H1 (cell line): ENCODE results near the gene LYRM4. TPM values are rescaled to one million over a fixed set of nuclear protein-coding genes. Genes with fewer than 3 reads are reported as not detected.

Source experiments
- CTCF ChIA-PET: fragments of 300-600 bp; sonication (Branson Sonifier 250); formaldehyde crosslinking; loops from one replicate; lab custom pipeline; 2021; ENCODE audit not compliant: partially characterized antibody; lab: Charles Lee
- POLR2A ChIA-PET: fragments of 300-600 bp; sonication (Branson Sonifier 250); formaldehyde crosslinking; loops from one replicate; lab custom pipeline; 2021; ENCODE audit warnings: inconsistent platforms; ENCODE audit not compliant: partially characterized antibody; lab: Charles Lee
- DNase-seq, 2 experiments: peaks; one replicate each; pipeline versions ENCODE4 v3.0.0 to v3.0.0-alpha.2; 2010 to 2022; ENCODE audit warnings: low spot score in 2 of 2, low read depth in 1 of 2, mixed read lengths in 1 of 2
- FAIRE-seq: peaks from 2 replicates; lab custom pipeline; 2011; peaks lifted over from hg19 to GRCh38; lab: Jason Lieb, UNC
- H2AFZ ChIP-seq: 2 replicates; pipeline ENCODE4 v1.8.1; 2012; ENCODE audit warnings: low read length, inconsistent platforms
- H2AK5ac ChIP-seq: 2 replicates; pipeline ENCODE4 v1.6.1; 2013; ENCODE audit warnings: low read depth, low read length
- H2BK120ac ChIP-seq: replicated peaks from 2 replicates; pipeline ENCODE3; 2013; ENCODE audit warnings: low read depth, low read length, inconsistent platforms
- H2BK12ac ChIP-seq: 2 replicates; pipeline ENCODE4 v1.6.1; 2013; ENCODE audit warnings: low read depth, low read length
- H2BK15ac ChIP-seq: 2 replicates; pipeline ENCODE4 v1.6.1; 2013; ENCODE audit warnings: low read length
- H2BK20ac ChIP-seq: 2 replicates; pipeline ENCODE4 v1.6.1; 2013; ENCODE audit warnings: low read length
- H2BK5ac ChIP-seq: 2 replicates; pipeline ENCODE4 v1.6.1; 2013; ENCODE audit warnings: low read depth, low read length
- H3K14ac ChIP-seq: 2 replicates; pipeline ENCODE4 v1.6.1; 2013; ENCODE audit warnings: inconsistent platforms; ENCODE audit not compliant: insufficient read length
- H3K18ac ChIP-seq: 2 replicates; pipeline ENCODE4 v1.6.1; 2013; ENCODE audit warnings: low read length; ENCODE audit errors: extremely low read depth
- H3K23ac ChIP-seq: 2 replicates; pipeline ENCODE4 v1.6.1; 2013; ENCODE audit warnings: inconsistent platforms; ENCODE audit not compliant: insufficient read length
- H3K23me2 ChIP-seq: 2 replicates; pipeline ENCODE4 v1.6.1; 2013; ENCODE audit warnings: low read depth, low read length
- H3K27ac ChIP-seq: 2 replicates; pipeline ENCODE4 v1.6.1; 2011; ENCODE audit warnings: low read depth, low read length, inconsistent platforms
- H3K27me3 ChIP-seq, 4 experiments: replicated peaks in 1 of 4; 1 replicate in 1 of 4; 2 replicates in 3 of 4; pipeline versions ENCODE4 v1.6.1 to v1.8.1; 2011 to 2013; ENCODE audit warnings: low read length in 3 of 4, mild to moderate bottlenecking in 3 of 4, inconsistent platforms in 2 of 4, mixed read lengths in 2 of 4, moderate library complexity in 1 of 4; ENCODE audit not compliant: control insufficient read depth in 3 of 4, insufficient read depth in 3 of 4; ENCODE audit errors: extremely low read depth in 1 of 4
- H3K36me3 ChIP-seq, 4 experiments: 2 replicates each; pipeline versions ENCODE4 v1.6.1 to v1.8.1; 2011 to 2013; ENCODE audit warnings: mild to moderate bottlenecking in 4 of 4, low read length in 3 of 4, moderate library complexity in 2 of 4, control low read depth in 1 of 4, inconsistent platforms in 1 of 4; ENCODE audit not compliant: insufficient read depth in 4 of 4, control insufficient read depth in 2 of 4
- H3K4ac ChIP-seq: replicated peaks from 2 replicates; pipeline ENCODE3; 2013; ENCODE audit warnings: low read length, low read depth, mixed read lengths, inconsistent platforms; ENCODE audit not compliant: insufficient read length
- H3K4me1 ChIP-seq, 4 experiments: replicated peaks in 1 of 4; 1 replicate in 1 of 4; 2 replicates in 3 of 4; pipeline versions ENCODE4 v1.6.1 to v1.8.1; 2011 to 2013; ENCODE audit warnings: low read length in 3 of 4, inconsistent platforms in 2 of 4, mixed read lengths in 1 of 4; ENCODE audit not compliant: insufficient read depth in 4 of 4, control insufficient read depth in 3 of 4
- H3K4me2 ChIP-seq, 2 experiments: 2 replicates each; pipeline versions ENCODE4 v1.6.1 to v1.8.1; 2011 to 2013; ENCODE audit warnings: low read depth in 2 of 2, low read length in 2 of 2, control low read depth in 1 of 2, inconsistent platforms in 1 of 2, mild to moderate bottlenecking in 1 of 2; ENCODE audit not compliant: insufficient read depth in 1 of 2
- H3K4me3 ChIP-seq, 4 experiments: fragments of 200-600, 300-600 bp in 1 of 4; sonication (generic), shearing (Covaris generic), sonication (Bioruptor Twin) in 1 of 4; 2 replicates each; pipeline versions ENCODE4 v1.5.1 to v1.8.1; 2011 to 2016; ENCODE audit warnings: low read length in 4 of 4, low read depth in 3 of 4, control low read depth in 2 of 4, inconsistent platforms in 2 of 4, mild to moderate bottlenecking in 2 of 4, mixed read lengths in 1 of 4, moderate library complexity in 1 of 4; ENCODE audit not compliant: insufficient read depth in 2 of 4; ENCODE audit errors: extremely low read depth in 1 of 4
- H3K56ac ChIP-seq: replicated peaks from 2 replicates; pipeline ENCODE3; 2013; ENCODE audit warnings: low read depth, mild to moderate bottlenecking, mixed read lengths, low read length, inconsistent platforms; ENCODE audit not compliant: insufficient read length
- H3K79me1 ChIP-seq: 2 replicates; pipeline ENCODE4 v1.6.1; 2013; ENCODE audit warnings: low read depth, low read length, control low read depth
- H3K79me2 ChIP-seq, 2 experiments: 2 replicates each; pipeline versions ENCODE4 v1.6.1 to v1.8.1; 2012 to 2013; ENCODE audit warnings: low read length in 2 of 2, mild to moderate bottlenecking in 2 of 2, inconsistent platforms in 1 of 2; ENCODE audit not compliant: insufficient read depth in 2 of 2, control insufficient read depth in 1 of 2
- H3K9ac ChIP-seq, 4 experiments: replicated peaks in 1 of 4; 1 replicate in 1 of 4; 2 replicates in 3 of 4; pipeline versions ENCODE4 v1.6.1 to v1.8.1; 2011 to 2013; ENCODE audit warnings: low read depth in 3 of 4, low read length in 3 of 4, control low read depth in 2 of 4, mild to moderate bottlenecking in 2 of 4, moderate library complexity in 2 of 4, inconsistent platforms in 1 of 4; ENCODE audit errors: extremely low read depth in 1 of 4
- H3K9me3 ChIP-seq, 2 experiments: 2 replicates each; pipeline versions ENCODE4 v1.6.1 to v1.8.1; 2012 to 2013; ENCODE audit warnings: mild to moderate bottlenecking in 2 of 2, moderate library complexity in 2 of 2, control low read depth in 1 of 2, inconsistent platforms in 1 of 2, low read depth in 1 of 2, low read length in 1 of 2, mixed read lengths in 1 of 2; ENCODE audit not compliant: insufficient read depth in 2 of 2
- H4K20me1 ChIP-seq, 2 experiments: replicated peaks in 1 of 2; 2 replicates each; pipeline versions ENCODE3 to v1.8.1; 2011 to 2013; ENCODE audit warnings: inconsistent platforms in 2 of 2, low read length in 2 of 2, mild to moderate bottlenecking in 1 of 2; ENCODE audit not compliant: insufficient read depth in 2 of 2, control insufficient read depth in 1 of 2
- H4K5ac ChIP-seq: 2 replicates; pipeline ENCODE4 v1.6.1; 2013; ENCODE audit warnings: low read length, low read depth, mixed read lengths, inconsistent platforms; ENCODE audit not compliant: insufficient read length
- H4K8ac ChIP-seq: 2 replicates; pipeline ENCODE4 v1.8.0; 2013; ENCODE audit warnings: mild to moderate bottlenecking, moderate library complexity, low read length, inconsistent platforms; ENCODE audit not compliant: insufficient read depth; ENCODE audit errors: extremely low read depth
- H4K91ac ChIP-seq: replicated peaks from 2 replicates; pipeline ENCODE3; 2013; ENCODE audit warnings: low read length, mixed read lengths, inconsistent platforms; ENCODE audit not compliant: insufficient read length
- E2F6 ChIP-seq: IDR thresholded peaks from 2 replicates; pipeline ENCODE4 v1.6.1; 2012; ENCODE audit warnings: inconsistent platforms
- HDAC2 ChIP-seq, 2 experiments: fragments of 300-600 bp in 1 of 2; sonication (generic) in 1 of 2; IDR thresholded peaks; 2 replicates each; pipeline ENCODE4 v1.6.1; 2011 to 2012; ENCODE audit warnings: low read depth in 2 of 2, low read length in 2 of 2, mild to moderate bottlenecking in 2 of 2, moderate library complexity in 2 of 2, borderline replicate concordance in 1 of 2, inconsistent platforms in 1 of 2
- JUN ChIP-seq: IDR thresholded peaks from 2 replicates; pipeline ENCODE4 v1.6.1; 2011; ENCODE audit warnings: low read depth, mild to moderate bottlenecking, improper control_type of control experiment, low read length
- KDM1A ChIP-seq: fragments of 200-600, 300-600 bp; sonication (generic); IDR thresholded peaks from 2 replicates; pipeline ENCODE4 v1.7.1; 2016; ENCODE audit warnings: mild to moderate bottlenecking, low read length, borderline replicate concordance
- NANOG ChIP-seq: IDR thresholded peaks from 2 replicates; pipeline ENCODE4 v1.6.1; 2011; ENCODE audit warnings: low read length, low read depth, mild to moderate bottlenecking, inconsistent platforms; ENCODE audit not compliant: insufficient read depth, poor library complexity, severe bottlenecking
- POLR2A ChIP-seq, 2 experiments: IDR thresholded peaks; 1 replicate in 1 of 2; 2 replicates in 1 of 2; pipeline ENCODE4 v1.6.1; 2011; ENCODE audit warnings: low read depth in 2 of 2, low read length in 2 of 2, mild to moderate bottlenecking in 2 of 2; ENCODE audit errors: control extremely low read depth in 1 of 2
- POU5F1 ChIP-seq: IDR thresholded peaks from 2 replicates; pipeline ENCODE4 v1.6.1; 2011; ENCODE audit warnings: low read depth, mild to moderate bottlenecking, low read length, moderate library complexity
- RNF2 ChIP-seq: fragments of 200-900, 300-1000 bp; sonication (generic); IDR thresholded peaks from 2 replicates; pipeline ENCODE4 v1.7.1; 2016; ENCODE audit warnings: borderline replicate concordance, low read depth, mild to moderate bottlenecking, antibody characterized with exemption, low read length; ENCODE audit not compliant: poor library complexity, severe bottlenecking; ENCODE audit errors: missing control alignments
- SUZ12 ChIP-seq: fragments of 200-600 bp; sonication (generic); IDR thresholded peaks from 2 replicates; pipeline ENCODE4 v1.6.1; 2012; ENCODE audit warnings: mild to moderate bottlenecking, inconsistent platforms, low read length, moderate library complexity, mixed read lengths
- TBP ChIP-seq: IDR thresholded peaks from 2 replicates; pipeline ENCODE4 v1.6.1; 2011; ENCODE audit warnings: low read depth, low read length, improper control_type of control experiment
- WGBS, 2 experiments: shearing (Covaris generic) in 1 of 2; methylation state at CpG; one replicate each; pipeline versions ENCODE4 v1.1.6 to v1.1.7; 2013 to 2015; ENCODE audit warnings: low lambda C conversion rate in 2 of 2, mixed read lengths in 2 of 2, inconsistent platforms in 1 of 2, low coverage in 1 of 2, missing lambda C conversion rate in 1 of 2; ENCODE audit not compliant: insufficient replicate concordance in 2 of 2, insufficient coverage in 1 of 2, insufficient read length in 1 of 2; ENCODE audit errors: extremely low coverage in 1 of 2, missing lambda C conversion rate in 1 of 2; 5-methylcytosine and 5-hydroxymethylcytosine counted together
- polyA plus RNA-seq, 7 experiments: library from polyadenylated mRNA; depleted of rRNA in 3 of 7; stranded (reverse) in 5 of 7; unstranded in 2 of 7; fragments of >200 nt in 5 of 7; fragments of 200-250 nt in 2 of 7; gene quantifications; 1 replicate in 5 of 7; 2 replicates in 1 of 7; 4 replicates in 1 of 7; pipeline versions ENCODE4 v1.2.1 to v1.2.3, GENCODE V29; 2011 to 2013; ENCODE audit warnings: missing spikeins in 2 of 7, mixed read lengths in 2 of 7
- total RNA-seq: library from RNA; stranded (reverse); fragmentation: NEBNext Ultra II Directional; extraction: Animal tissue kit (Norgen Biotek cat#: 25700); gene quantifications from 2 replicates; pipeline ENCODE4 v1.2.1, GENCODE V29; 2021

Gene LYRM4
- total and polyA plus RNA-seq, 2 of the 8 experiments (the other 6 are each of a cell fraction or from before 2014, with no cell fraction given): 56.6 to 62.8 TPM

GRCh38 chr6:5241252-5241651 is 19.5 kb downstream of the LYRM4 start:
- Histone ChIP-seq H2BK12ac (no peak overlapping the region), H3K9me3 (no peaks in the 10 kb centered on the region), H3K27ac (no peak overlapping the region), H3K4me3 (no peak overlapping the region), H3K9ac (no peak overlapping the region), H2AFZ (no peak overlapping the region), H3K14ac (no peak overlapping the region), H4K8ac (no peak overlapping the region), H4K20me1 (peaks cover 4 to 11% of the 10 kb centered on the region in 2 experiments), H4K5ac (no peak overlapping the region), H3K79me2 (peaks cover 0 to 33% of the 10 kb centered on the region in 2 experiments), H3K56ac (no peak overlapping the region), H3K23me2 (no peaks in the 10 kb centered on the region), H2BK20ac (no peak overlapping the region), H3K4me2 (no peak overlapping the region), H2AK5ac (no peak overlapping the region), H3K79me1 (peaks cover 18% of the 10 kb centered on the region), H3K27me3 (no peaks in the 10 kb centered on the region), H3K4me1 (peaks cover 0 to 4% (median 1%) of the 10 kb centered on the region in 4 experiments; a peak in 2 of 7 replicates), H3K18ac (no peak overlapping the region), H2BK120ac (no peak overlapping the region), H3K23ac (no peak overlapping the region), H3K36me3 (no peaks in the 10 kb centered on the region), H4K91ac (no peak overlapping the region), H3K4ac (no peak overlapping the region), H2BK15ac (no peak overlapping the region), H2BK5ac (no peak overlapping the region)
- POLR2A ChIA-PET: interaction anchor here (0.9 to 1.2 kb wide), 3 partner anchors 11 to 20 kb away, joined by 3 to 4 read pairs (median 3); partner anchors contain the start of genes FARS2 and LYRM4
- CTCF ChIA-PET: interaction anchor here (0.6 to 1.5 kb wide), 6 partner anchors 10 to 138 kb away, joined by 3 to 6 read pairs (median 4); no protein-coding TSS in a partner anchor
- no peak for TF ChIP-seq E2F6
- TF ChIP-seq POU5F1: no peak
- TF ChIP-seq SUZ12: no peak
- no peak for TF ChIP-seq POLR2A (IDR thresholded peaks at IDR 0.05; ENCODE audit: control extremely low read depth in 1 of 2, low read depth in 2 of 2, low read length in 2 of 2)
- no peak for TF ChIP-seq TBP
- no peak for TF ChIP-seq KDM1A
- no peak for TF ChIP-seq RNF2
- TF ChIP-seq NANOG: no peak
- TF ChIP-seq HDAC2 (IDR thresholded peaks at IDR 0.05; ENCODE audit: borderline replicate concordance in 1 of 2, low read depth in 2 of 2, low read length in 2 of 2): no peak
- TF ChIP-seq JUN: no peak
- no peak for FAIRE-seq
- 69% methylated on average over 2 of the region's 2 CpGs; no CpG with 5 or more reads in 1 of the 2 experiments for WGBS, 2 experiments
- no peak for DNase-seq
